Measurements from ENCODE around the gene PRRC2B. TPM values are rescaled to one million over a fixed set of nuclear protein-coding genes. Genes with fewer than 3 reads are reported as not detected.

The PRRC2B gene
- total and polyA plus RNA-seq, 2 of the 13 experiments (the other 11 are each of a cell fraction or from before 2014, with no cell fraction given) = 20.8 to 37.4 TPM

DNA sequence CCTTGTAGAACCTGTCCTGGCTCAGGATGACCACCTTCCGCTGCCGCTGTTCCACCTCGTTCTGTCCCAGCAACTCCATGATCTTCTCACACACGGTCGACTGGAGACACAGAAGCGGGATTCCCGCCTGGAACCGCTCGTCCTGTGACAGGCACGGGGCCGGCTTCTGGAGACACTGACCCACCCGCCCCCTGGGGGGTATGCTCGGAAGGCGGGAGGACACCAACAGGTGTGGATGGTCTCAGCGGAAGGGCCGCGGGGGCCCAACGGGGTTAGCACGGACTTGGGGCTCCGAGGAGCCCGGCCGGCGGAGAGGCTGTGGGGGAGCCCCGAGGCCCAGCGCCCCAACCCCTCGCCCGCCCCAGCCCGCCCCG, 136.6 kb downstream of the PRRC2B start (continued):
- TF ChIP-seq HNF4G (IDR thresholded peaks at IDR 0.05; ENCODE audit: borderline replicate concordance, low read depth, low read length) (no peak), HNF4G (CRISPR knock-in tag; IDR thresholded peaks at IDR 0.05; ENCODE audit: borderline replicate concordance, low read depth) (no peak), STAG1 (CRISPR knock-in tag; IDR thresholded peaks at IDR 0.05) (0 out of 2 replicates have a peak, but pooled peaks have one; percentile 3), ZNF275 (CRISPR knock-in tag; IDR thresholded peaks at IDR 0.05; ENCODE audit: borderline replicate concordance) (0 out of 2 replicates have a peak, but pooled peaks have one; percentile 16), PATZ1 (CRISPR knock-in tag; IDR thresholded peaks at IDR 0.05) (0 out of 2 replicates have a peak, but pooled peaks have one; percentile 1), HIVEP1 (CRISPR knock-in tag; IDR thresholded peaks at IDR 0.05) (0 out of 2 replicates have a peak, but pooled peaks have one; percentile 29), IKZF4 (CRISPR knock-in tag; IDR thresholded peaks at IDR 0.05; ENCODE audit: borderline replicate concordance, low read depth, not compliant biosample characterization) (no peak)
- TF ChIP-seq, protein P1, sequence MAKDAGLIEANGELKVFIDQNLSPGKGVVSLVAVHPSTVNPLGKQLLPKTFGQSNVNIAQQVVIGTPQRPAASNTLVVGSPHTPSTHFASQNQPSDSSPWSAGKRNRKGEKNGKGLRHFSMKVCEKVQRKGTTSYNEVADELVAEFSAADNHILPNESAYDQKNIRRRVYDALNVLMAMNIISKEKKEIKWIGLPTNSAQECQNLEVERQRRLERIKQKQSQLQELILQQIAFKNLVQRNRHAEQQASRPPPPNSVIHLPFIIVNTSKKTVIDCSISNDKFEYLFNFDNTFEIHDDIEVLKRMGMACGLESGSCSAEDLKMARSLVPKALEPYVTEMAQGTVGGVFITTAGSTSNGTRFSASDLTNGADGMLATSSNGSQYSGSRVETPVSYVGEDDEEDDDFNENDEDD (CRISPR knock-in tag; IDR thresholded peaks at IDR 0.05; ENCODE audit: borderline replicate concordance) = peak; percentile 31; the same call in 1 of the 2 replicates
- TF ChIP-seq, protein P2, sequence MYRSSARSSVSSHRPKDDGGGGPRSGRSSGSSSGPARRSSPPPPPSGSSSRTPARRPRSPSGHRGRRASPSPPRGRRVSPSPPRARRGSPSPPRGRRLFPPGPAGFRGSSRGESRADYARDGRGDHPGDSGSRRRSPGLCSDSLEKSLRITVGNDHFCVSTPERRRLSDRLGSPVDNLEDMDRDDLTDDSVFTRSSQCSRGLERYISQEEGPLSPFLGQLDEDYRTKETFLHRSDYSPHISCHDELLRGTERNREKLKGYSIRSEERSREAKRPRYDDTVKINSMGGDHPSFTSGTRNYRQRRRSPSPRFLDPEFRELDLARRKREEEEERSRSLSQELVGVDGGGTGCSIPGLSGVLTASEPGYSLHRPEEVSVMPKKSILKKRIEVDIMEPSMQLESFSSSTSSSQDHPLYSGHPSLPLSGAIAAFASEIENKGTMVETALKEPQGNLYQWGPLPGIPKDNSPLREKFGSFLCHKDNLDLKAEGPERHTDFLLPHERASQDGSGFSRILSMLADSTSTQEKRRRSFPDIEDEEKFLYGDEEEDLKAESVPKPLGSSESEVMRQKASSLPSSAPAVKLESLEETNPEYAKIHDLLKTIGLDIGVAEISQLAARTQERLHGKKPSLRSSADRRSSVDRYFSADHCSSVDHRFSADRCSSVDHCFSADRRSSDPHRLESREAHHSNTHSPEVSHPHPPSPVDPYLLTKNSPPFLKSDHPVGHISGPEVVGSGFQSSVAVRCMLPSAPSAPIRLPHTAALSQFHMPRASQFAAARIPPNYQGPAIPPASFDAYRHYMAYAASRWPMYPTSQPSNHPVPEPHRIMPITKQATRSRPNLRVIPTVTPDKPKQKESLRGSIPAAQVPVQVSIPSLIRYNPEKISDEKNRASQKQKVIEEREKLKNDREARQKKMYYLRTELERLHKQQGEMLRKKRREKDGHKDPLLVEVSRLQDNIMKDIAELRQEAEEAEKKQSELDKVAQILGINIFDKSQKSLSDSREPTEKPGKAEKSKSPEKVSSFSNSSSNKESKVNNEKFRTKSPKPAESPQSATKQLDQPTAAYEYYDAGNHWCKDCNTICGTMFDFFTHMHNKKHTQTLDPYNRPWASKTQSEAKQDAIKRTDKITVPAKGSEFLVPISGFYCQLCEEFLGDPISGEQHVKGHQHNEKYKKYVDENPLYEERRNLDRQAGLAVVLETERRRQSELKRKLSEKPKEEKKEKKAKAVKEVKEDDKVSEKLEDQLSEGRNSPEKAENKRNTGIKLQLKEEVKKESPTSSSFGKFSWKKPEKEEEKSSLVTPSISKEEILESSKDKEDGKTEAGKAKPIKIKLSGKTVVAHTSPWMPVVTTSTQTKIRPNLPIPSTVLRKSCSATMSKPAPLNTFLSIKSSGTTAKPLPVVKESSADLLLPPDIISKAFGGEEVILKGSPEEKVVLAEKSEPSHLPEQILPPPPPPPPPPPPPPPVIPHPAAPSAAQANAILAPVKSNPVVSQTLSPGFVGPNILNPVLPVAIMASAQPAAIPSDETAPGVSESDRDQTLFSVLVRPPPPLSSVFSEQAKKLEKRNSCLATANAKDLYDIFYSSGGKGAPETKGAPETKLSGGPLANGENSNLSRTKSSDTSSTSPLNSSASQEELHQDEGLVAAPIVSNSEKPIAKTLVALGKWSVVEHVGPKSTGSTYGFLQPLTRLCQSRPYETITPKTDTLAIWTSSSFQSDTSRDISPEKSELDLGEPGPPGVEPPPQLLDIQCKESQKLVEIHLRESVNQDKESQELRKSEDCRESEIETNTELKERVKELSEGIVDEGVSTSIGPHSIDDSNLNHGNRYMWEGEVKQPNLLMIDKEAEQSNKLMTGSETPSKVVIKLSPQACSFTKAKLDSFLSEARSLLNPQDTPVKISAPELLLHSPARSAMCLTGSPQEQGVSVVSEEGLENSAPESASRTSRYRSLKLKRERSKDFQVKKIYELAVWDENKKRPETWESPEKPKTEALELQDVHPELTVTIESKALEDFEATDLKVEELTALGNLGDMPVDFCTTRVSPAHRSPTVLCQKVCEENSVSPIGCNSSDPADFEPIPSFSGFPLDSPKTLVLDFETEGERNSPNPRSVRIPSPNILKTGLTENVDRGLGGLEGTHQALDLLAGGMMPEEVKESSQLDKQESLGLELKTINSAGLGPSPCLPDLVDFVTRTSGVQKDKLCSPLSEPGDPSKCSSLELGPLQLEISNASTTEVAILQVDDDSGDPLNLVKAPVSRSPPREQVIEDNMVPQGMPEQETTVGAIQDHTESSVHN (CRISPR knock-in tag; IDR thresholded peaks at IDR 0.05) = 0 out of 2 replicates have a peak, but pooled peaks have one; percentile 16
- TF ChIP-seq, protein P3, sequence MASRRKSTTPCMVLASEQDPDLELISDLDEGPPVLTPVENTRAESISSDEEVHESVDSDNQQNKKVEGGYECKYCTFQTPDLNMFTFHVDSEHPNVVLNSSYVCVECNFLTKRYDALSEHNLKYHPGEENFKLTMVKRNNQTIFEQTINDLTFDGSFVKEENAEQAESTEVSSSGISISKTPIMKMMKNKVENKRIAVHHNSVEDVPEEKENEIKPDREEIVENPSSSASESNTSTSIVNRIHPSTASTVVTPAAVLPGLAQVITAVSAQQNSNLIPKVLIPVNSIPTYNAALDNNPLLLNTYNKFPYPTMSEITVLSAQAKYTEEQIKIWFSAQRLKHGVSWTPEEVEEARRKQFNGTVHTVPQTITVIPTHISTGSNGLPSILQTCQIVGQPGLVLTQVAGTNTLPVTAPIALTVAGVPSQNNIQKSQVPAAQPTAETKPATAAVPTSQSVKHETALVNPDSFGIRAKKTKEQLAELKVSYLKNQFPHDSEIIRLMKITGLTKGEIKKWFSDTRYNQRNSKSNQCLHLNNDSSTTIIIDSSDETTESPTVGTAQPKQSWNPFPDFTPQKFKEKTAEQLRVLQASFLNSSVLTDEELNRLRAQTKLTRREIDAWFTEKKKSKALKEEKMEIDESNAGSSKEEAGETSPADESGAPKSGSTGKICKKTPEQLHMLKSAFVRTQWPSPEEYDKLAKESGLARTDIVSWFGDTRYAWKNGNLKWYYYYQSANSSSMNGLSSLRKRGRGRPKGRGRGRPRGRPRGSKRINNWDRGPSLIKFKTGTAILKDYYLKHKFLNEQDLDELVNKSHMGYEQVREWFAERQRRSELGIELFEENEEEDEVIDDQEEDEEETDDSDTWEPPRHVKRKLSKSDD (CRISPR knock-in tag; IDR thresholded peaks at IDR 0.05; ENCODE audit: low read depth) = no peak
